ENCODE data around the gene CCDC82.

CCDC82 gene

DNA sequence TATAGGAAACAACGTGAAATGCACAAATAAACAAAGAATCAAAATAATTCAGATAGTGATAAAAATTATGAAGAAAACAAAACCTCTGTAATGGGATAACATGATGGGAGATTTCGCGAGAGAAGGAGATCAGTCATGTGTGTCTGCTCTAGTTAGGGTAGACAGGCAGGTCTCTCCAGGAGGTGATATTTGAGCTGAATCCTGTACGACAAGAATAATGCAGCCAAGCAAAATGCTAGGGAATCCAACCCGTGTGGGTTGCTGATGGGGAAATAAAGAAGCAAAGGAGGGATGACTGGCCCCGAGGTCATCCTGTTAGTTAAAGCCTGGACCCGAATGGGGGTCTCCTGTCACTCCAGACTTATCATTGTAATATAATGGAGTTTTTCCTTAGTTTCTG lies 62.8 kb downstream of the CCDC82 start:
- DNase-seq: no peak

DNA sequence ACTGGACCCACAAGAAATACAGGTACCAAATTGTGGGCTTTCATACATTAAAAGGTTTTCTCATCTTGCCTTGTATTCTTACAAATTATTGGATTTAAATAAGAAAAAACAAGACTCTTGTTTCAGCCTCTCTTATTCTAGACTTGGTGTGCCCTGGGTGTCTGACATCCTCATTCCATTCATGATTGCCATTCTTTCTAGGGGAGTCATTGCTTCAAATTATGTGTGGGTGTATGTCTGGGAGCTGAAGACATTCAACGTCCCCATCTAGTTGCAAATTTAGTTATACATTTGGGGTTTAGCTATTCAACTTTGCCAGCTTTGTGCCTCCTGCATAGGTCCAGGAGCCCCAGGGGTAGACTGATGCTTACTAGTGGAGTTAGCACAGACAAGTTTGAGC lies 64.8 kb downstream of the CCDC82 start:
- no peak for DNase-seq

DNA sequence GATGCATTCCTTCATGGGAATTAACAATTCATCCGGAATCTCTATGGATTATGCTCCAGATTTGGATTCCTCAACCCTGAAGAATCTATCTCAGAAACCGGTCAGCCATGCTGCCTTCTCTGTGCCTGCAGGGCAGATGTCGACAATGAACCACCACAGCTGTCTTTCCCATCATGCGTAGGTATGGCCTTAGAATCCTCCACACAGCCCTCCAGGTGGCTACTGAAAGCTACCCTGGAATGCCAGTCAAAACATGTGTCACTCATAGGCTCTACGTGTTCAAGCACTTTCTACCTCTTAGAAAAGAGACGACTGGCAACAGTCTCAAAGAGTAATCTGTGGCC lies 66.1 kb downstream of the CCDC82 start:
- no peak for DNase-seq

DNA sequence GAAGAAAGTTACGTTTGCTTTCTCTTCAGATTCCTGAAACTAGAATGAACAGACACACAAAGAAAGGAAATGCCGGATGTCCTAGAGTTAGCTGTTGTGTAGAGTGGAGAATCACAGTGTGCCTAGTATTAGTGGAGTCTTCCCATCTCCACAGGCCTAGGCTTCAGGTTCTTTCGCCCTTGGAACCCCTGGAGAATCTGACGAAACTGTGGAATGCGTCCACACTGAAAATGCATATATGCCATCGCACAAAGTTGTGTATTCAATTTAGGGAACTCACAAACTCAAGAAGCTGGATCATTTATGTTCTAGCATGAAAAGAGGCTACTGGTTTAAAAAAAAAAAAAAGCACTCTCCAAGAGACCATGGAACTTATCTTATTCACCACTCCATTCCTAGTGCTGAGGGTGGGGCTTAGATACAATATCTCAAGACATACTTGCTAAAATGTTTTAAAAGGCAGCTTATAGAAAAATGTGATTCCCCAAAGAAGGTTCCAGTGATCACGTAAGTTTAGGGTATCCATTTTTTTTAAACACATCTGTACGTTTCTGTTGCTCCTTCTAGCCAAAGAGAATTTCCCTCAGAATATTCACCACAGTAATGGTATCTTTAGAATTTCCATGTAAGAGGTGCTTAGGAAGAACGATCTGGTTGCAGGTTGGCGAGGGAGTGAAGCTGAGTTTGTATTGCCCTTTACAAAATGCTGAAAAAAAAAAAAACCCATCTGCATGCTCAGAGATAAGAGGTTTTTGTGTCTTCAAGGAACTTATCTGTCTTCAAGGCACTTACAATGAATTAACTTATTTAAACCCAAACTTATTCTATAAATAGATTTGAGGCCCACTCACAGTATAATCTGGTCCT lies 66.7 kb downstream of the CCDC82 start:
- no peak for DNase-seq

DNA sequence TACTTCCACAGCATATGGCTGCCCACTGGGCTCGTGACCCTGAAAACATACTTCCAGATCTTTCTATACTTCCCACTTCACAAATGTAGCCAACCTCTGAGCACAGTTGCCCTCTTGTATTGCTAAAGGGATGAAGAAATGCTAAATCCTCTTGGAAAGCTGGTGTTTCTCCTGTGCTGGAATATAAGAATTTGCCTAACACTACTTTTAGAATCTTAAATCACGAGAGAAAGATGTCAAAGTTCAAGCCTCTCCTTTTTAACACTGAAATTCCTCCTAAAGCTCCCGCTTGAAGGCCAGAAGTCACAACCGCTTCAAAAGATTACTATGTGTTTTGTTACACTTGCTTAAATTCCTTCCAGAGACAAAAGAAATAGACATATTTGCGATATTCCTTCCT lies 68.6 kb downstream of the CCDC82 start:
- no peak for DNase-seq

DNA sequence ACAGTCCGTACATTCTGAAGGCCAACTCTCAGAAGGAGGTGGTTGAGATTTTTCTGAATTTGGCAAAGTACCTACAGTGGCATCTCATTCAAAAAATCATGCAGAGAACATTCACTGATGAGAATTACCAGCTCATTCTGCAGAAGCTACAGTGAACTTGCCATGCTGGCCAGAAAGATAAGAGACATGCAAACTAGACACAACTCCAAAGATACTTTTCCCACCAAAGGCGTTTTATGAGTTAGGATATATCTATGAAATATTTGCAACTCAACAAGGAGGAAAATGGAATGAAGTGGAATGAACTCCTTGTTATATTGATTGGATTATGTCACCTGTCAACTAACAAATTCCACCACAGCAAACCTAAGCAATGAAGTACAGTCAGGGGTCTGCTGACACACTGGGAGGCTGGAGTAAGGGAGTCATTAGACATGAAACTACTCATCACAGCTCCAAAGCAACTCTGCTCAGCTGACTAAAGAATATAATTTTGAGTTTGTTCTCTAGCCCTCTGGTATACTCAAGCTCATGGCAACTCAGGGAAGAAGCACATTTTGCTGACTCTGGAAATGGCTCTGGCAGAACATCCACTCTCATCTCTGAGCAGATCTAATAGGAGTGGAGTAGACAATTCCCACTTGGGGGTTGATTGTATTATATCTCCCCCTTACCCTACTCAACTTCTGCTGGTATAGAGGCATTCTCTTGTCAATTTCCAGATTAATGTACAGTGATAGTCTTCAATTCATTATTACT lies 69.6 kb downstream of the CCDC82 start:
- DNase-seq: no peak

DNA sequence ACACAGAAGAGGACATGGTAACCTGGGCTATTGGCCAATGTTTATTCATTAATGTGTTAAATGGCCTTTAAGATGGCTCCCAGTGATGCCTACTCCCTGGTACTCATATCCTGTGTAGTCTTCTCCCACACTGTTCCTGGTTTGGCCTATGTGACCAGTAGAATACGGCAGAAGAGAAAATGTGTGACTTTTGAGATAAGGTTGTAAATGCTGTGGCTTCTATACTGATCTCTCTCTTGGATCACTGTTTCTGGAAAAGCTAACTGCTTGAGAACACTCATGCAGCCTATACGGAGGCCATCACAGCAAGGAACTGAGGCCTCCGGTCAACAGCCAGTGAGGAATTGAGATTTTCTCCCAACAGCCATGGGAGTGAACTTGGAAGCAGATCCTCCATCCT lies 70.9 kb downstream of the CCDC82 start:
- no peak for DNase-seq

DNA sequence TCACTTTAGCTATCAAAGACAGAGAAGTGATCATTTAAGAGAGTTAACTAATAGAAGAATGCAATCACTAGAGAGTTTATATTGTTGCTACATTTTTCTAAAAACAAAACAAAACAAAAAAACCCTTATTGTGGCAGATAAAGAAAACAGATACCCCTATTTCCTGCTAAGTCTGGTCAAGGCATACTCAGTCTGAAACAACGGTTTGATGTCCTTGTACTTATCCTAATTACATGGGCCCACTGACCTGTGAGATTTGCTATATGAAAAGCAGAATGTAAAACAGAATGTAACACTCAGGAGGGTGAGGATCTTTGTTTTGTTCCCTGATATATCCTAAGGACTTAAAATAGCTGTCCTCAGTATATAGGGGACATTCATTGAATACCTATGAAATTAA lies 71.3 kb downstream of the CCDC82 start:
- DNase-seq: no peak

DNA sequence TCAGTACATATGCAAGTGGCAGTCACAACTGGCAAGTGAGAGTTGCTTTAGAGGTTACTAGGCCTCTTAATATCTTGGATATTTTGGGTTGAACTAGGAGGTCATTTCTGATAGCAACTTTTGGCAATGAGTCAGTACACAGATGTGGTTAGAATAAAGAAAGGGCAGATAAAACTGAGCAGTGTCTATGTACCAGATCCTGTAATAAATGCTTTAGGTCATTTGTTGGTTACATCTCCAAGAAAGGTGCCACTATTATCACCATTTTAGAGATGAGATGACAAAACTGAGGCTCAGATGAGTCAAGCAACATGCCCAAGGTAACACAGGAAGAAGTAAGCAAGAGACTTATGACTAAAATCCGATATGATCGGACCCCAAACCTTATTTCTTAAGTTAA lies 71.7 kb downstream of the CCDC82 start:
- no peak for DNase-seq

DNA sequence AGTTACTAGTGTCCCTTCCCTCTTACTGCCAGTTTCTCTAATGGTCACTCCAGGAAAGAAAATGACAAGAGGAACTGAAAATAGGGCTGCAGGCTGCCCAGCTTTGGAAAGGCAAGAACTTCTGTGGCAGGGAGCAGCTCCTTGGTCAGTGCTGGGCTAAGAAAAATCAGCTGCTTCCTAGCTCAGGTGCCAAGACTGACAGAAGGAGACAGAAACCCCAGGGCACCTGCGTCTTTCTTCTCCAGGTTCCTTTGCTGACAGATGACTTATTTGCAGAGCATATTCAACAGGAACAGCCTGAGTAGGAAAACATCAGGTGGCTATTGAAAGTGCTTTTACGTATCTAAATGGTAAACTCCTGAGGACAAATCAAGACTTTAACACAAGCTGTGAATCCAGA lies 72.1 kb downstream of the CCDC82 start:
- no peak for DNase-seq

DNA sequence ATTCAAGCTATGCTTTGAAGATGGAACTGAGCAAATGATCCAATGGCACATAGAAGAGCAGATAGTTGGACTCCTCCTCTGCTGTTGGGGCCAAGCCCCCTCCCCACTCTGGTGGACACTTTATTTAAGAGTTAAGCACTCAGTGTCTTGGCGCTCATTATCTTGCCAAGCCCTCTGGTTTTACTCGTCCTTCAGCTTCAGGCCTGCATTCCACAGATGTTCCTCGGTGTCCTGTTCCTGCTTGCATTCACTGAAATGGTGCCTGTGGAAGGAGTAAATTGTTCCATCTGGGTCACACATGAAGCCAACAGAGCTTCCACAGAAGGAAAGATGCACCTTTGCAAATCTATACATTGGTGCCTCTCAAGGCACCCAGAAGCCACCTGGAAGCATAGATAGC lies 72.8 kb downstream of the CCDC82 start:
- DNase-seq: no peak

DNA sequence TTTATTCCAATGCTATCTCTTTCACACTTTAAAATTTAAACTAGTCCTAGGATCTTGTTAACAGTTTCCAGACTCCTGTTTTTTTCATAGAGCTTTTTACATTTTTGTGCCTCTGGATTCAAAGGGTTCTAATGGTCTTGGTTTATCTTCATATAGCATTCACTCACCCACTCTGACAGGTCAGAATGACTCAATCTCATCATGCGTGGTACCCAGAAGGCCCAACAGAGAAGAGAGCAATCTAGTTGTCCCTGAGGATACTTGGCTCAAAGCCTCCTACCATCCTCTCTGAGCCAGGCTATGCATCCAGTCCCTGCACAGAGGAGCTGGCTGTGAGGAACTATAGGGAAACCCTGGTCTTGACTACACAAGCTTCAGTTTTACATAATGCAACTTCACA lies 74.2 kb downstream of the CCDC82 start:
- DNase-seq: no peak

DNA sequence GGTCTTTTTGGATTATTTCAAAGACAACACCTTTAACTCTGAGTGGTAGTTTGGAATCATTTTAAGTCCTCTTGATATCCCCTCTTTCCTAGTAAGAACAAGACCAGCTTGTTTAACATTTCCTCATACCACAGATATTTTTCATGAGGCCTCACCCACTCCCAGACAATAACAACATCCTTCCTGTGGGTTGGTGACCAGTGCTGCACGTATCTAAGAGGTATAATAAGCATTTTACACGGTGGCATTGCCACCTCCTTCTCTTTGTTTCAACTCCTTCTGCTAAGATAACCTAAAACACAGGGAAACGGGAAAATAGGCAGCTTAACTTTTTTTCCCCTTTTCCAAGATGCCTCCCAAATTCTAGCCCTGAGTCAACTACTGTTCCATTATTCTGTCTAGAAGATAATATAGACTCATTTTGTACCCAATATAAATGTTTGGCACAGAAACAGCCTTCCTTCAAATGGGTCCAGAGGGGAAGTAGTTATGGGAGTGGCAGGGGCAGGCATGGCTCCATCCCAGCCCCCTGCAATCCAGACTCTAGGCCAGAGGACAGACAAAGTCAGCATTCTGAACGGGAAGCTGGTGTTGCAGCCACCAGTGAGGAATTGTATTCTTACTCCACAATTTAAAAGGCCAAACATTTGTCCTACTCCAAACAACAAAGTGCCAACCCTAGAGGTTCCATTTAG lies 75.2 kb downstream of the CCDC82 start:
- no peak for DNase-seq

DNA sequence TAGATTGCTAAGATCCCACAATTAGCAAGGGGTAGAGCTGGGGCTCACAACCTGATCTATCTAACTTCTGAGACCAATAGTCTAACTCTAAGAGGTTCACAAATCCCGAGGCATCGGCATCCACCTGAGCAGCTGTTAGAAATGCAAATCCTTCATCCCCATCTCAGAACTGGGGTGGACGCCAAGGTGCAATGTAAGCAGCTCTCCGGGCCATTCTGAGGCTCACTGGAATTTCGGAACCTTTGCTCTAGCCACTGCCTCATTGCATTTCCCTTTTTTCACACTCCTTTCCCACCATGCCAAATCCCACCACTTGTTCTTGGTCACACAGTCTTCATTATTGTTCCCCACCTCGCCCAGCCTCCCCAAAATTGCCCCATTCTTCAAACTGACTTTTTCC lies 76.5 kb downstream of the CCDC82 start:
- DNase-seq: no peak

DNA sequence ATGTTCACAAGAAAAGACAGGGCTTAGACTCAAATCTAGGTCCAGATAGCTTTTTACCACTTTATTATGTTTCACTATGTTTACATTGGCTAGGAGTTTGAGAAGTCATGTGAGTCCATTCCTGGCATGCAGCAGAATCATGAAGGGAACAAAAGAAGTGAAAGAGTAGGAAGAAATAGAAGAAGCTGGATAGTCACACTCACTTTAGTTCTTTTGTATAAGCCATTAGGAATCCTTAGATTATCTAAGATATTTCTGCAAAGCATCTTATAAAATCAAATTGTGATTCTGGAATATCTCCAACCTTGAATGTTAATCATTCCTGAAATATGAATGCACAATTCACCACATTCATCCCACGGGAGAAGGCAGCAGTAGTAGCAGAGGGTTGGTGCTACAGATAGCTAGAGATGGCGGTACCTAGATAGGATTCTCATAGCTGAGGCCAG lies 78.6 kb downstream of the CCDC82 start:
- no peak for DNase-seq

DNA sequence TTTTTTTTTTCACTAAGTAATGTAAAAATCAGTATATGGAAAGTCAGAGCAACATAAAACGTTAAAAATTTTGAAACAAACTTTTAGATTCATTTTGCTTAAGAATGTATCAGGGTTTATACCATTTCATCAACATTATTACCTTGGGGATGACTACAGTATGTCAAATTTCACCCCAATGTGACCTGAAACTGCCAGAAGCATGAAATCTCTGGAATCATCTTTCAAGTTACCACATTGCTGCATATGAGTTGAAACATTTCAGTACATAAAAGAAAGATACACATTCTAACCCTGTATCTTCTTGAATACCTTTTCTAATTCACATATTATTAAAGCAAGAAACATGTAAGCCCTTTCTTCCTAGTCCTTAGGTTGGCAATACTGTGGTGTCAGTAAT lies 79.5 kb downstream of the CCDC82 start:
- no peak for DNase-seq

DNA sequence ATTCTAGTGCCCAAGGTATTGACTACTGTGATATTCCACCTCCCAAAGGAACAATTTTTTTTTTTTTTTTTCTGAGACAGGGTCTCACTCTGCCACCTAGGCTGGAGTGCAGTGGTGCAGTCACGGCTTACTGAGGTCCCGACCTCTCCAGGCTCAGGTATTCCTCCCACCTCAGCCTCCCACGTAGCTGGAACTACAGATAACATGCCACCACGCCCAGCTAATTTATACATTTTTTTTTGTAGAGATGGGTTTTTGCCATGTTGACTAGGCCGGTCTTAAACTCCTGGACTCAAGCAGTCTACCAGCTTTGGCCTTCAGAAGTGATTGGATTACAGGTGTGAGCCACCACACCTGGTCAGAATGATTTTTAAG lies 80.1 kb downstream of the CCDC82 start:
- DNase-seq: no peak

DNA sequence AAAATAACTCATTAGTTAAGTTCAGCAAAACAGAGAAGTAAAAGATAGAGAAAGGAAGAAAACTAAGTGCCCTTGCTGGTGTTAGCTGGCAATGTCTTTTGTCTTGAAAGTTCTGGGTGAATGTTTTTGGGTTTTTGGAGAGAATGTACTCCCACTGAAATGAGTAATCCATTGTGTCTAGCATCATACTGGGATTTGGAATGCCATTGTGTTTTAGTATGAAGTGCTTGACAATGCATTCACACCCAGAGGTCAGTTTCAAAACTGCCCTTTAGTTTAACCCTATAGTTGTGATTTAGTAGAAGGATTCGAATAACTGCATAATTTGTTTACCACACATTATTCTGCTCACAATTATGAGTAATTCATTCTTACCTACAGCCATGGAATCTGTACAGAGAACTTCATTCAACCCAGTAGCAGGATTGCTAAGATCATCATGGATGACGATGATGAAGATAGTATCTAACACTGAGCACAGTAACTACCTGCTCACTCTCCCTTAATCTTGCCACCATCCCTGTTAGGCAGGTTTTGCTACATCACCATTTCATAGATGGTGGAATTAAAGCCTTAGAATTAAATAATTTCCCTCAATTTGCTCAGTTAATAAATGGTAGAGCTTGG lies 80.6 kb downstream of the CCDC82 start:
- DNase-seq: no peak

DNA sequence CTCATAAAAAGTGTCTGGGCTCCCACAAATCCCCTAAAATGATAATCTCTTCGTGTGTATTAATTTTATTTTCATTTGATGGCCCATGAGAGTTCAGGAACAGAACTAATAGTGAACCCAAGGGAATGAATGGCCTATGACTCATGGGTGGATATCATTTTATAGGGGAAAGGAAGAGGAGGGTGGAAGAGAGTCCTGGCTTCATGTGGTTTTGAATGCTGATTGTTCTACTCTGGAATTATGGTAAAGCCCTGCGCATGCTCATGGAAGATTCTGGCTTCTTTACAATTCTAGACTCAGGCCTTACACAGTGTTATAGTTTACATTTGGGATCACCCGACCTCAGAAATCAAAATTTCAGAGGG lies 82.0 kb downstream of the CCDC82 start:
- no peak for DNase-seq

DNA sequence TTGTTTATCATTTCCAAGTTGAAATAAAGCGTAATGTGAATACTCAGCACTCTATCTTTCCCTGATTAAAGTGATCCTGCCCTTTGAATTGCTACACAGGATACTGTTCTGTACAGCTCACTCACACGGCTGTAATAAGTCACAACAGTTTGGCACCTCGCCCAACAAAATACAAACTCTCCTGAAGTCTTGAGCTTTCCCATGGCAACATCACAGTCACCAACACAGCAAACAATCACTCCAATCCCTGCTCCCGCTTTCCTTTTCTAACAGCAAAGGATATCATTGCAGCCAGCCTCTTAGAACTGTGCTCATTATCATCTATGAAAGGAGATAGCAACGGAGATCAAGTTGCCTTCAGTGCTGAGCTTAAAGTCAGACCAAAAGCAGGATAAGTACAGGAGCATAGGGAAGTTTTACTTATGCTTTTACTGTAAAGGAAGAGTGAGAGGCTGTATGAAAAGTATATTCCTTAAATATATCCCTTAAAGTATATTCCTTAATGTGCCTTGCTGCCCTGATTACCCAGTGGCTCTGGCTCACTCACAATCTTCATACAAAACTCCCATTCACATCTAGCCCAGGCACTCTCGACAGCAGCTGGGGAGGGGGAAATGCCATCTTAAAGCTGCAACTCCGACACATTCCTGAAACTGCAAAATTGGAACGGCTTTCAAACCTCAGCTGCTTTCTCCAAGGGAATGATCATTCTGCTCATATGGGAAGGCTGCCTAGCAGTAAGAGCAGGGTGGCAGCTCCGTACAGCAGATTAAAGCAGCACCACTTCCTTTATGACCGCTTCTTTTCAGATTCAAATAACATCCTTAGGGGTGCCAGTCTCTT lies 82.6 kb downstream of the CCDC82 start:
- no peak for DNase-seq

DNA sequence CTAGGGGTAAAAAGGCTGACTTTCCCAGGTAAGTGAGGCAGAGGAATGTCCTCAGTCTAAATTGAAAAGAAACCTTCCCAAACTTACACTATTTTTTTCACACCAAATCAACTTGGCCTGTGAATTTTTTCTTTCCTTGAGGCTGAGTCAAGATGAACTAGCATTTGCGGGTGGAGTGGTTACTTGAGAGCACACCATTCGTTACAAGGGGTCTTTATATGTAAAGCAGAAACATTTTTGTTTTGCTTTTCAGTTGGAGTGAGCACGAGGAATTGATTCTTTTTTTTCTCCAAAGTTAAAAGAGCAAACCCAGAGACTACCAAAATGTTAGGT lies 83.1 kb downstream of the CCDC82 start:
- DNase-seq: no peak

DNA sequence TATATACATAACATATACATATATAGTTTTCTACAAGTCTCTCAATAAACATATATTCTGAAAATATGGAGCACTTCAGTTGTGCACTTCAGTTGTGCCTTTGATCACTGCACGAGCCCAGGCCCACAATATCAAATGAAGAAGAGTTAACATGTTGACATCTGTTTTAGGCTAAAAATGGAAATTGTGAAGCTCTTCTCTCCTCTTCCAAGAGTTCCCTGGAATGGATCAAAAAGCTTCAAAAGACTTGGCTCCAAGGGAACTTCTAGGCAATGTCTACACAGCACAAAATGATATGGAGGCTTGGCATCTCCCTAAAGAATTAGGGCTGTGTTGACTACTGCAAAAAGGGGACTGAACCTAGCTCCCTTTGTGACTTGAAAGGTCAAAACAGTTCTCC lies 83.6 kb downstream of the CCDC82 start:
- no peak for DNase-seq

DNA sequence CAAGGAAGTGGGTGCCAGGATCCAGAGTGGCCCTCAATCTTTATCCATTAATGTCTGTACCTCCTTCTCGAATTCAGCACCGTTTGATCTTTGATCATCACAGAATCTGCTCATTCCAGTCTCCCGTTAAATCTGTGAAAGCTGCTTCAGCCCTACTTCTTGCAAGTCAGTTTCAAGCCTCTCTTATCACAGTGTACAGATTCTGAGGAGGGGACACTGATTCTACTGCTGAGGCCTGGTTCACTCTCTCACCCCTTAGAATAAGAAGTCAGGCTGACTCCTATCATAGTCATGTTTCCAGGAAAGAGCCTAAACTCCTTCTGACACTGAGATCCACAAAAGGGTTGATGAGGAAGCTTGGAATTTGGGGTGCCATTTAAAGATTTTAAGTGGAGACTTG lies 85.7 kb downstream of the CCDC82 start:
- no peak for DNase-seq
